ENCODE data around the gene AMN. TPM values are rescaled to one million over a fixed set of nuclear protein-coding genes. Genes with fewer than 3 reads are reported as not detected.

AMN gene
- polyA plus RNA-seq, 1 donor from 2014 or later, result 0.15 TPM

- Histone ChIP-seq H3K79me2 (replicated peaks; ENCODE audit: insufficient read depth, low read length) (no peaks in the 10 kb centered on the region), H3K27me3 (ENCODE audit: insufficient read depth, low read depth, low read length) (no peaks in the 10 kb centered on the region), H4K20me1 (ENCODE audit: insufficient read depth) (no peaks in the 10 kb centered on the region), H3K4me3 (ENCODE audit: low read length) (no peak overlapping the region), H3K9me3 (ENCODE audit: low read length) (no peaks in the 10 kb centered on the region), H3K4me2 (ENCODE audit: low read length) (no peak overlapping the region), H3K27ac (ENCODE audit: low read length) (no peak overlapping the region), H3K36me3 (ENCODE audit: insufficient read depth, low read length) (peaks cover 5% of the 10 kb centered on the region), H2AFZ (ENCODE audit: low read depth, low read length) (no peak overlapping the region), H3F3A (ENCODE audit: insufficient read depth, low read length, poor library complexity, severe bottlenecking) (no peaks in the 10 kb centered on the region), H3K9ac (ENCODE audit: low read length) (no peak overlapping the region), H3K9me2 (ENCODE audit: insufficient read depth, low read length) (no peaks in the 10 kb centered on the region)
- TF ChIP-seq SMC3 (conservative IDR thresholded peaks at IDR 0.05; ENCODE audit: poor library complexity), result no peak
- no peak for TF ChIP-seq EP300 (conservative IDR thresholded peaks at IDR 0.05; ENCODE audit: poor library complexity, severe bottlenecking)
- TF ChIP-seq CTCF (IDR thresholded peaks at IDR 0.05; ENCODE audit: poor library complexity, severe bottlenecking), result no peak
- no peak for TF ChIP-seq EZH2 (IDR thresholded peaks at IDR 0.05; ENCODE audit: borderline replicate concordance, insufficient read depth, low read length, poor library complexity, severe bottlenecking)
- no peak for TF ChIP-seq MXI1 (conservative IDR thresholded peaks at IDR 0.05; ENCODE audit: poor library complexity, severe bottlenecking)
- TF ChIP-seq POLR2AphosphoS5 (IDR thresholded peaks at IDR 0.05), result no peak
- TF ChIP-seq TAF1 (IDR thresholded peaks at IDR 0.05; ENCODE audit: low read depth), result no peak
- TF ChIP-seq REST (IDR thresholded peaks at IDR 0.05; ENCODE audit: borderline replicate concordance), result no peak
- TF ChIP-seq RAD21 (conservative IDR thresholded peaks at IDR 0.05), result no peak
Observed at GRCh38 chr14:102949801-102950451, 27.5 kb downstream of the AMN start.

GRCh38 chr14:102951034-102951433, 28.6 kb downstream of the AMN start:
- Histone ChIP-seq H4K20me1 (ENCODE audit: insufficient read depth) (no peaks in the 10 kb centered on the region), H3K36me3 (ENCODE audit: insufficient read depth, low read length) (peaks cover 5% of the 10 kb centered on the region), H2AFZ (ENCODE audit: low read depth, low read length) (no peak overlapping the region), H3K9me3 (ENCODE audit: low read length) (no peaks in the 10 kb centered on the region), H3K27ac (ENCODE audit: low read length) (no peak overlapping the region), H3K27me3 (ENCODE audit: insufficient read depth, low read depth, low read length) (no peaks in the 10 kb centered on the region), H3K4me3 (ENCODE audit: low read length) (no peak overlapping the region), H3K9ac (ENCODE audit: low read length) (no peak overlapping the region), H3K9me2 (ENCODE audit: insufficient read depth, low read length) (no peaks in the 10 kb centered on the region), H3F3A (ENCODE audit: insufficient read depth, low read length, poor library complexity, severe bottlenecking) (no peaks in the 10 kb centered on the region), H3K4me2 (ENCODE audit: low read length) (no peak overlapping the region), H3K79me2 (replicated peaks; ENCODE audit: insufficient read depth, low read length) (no peaks in the 10 kb centered on the region)
- TF ChIP-seq EZH2 (IDR thresholded peaks at IDR 0.05; ENCODE audit: borderline replicate concordance, insufficient read depth, low read length, poor library complexity, severe bottlenecking) (no peak), SMC3 (conservative IDR thresholded peaks at IDR 0.05; ENCODE audit: poor library complexity) (no peak), TAF1 (IDR thresholded peaks at IDR 0.05; ENCODE audit: low read depth) (no peak), REST (IDR thresholded peaks at IDR 0.05; ENCODE audit: borderline replicate concordance) (no peak), RAD21 (conservative IDR thresholded peaks at IDR 0.05) (no peak), POLR2AphosphoS5 (IDR thresholded peaks at IDR 0.05) (no peak), CTCF (IDR thresholded peaks at IDR 0.05; ENCODE audit: poor library complexity, severe bottlenecking) (no peak), MXI1 (conservative IDR thresholded peaks at IDR 0.05; ENCODE audit: poor library complexity, severe bottlenecking) (no peak), EP300 (conservative IDR thresholded peaks at IDR 0.05; ENCODE audit: poor library complexity, severe bottlenecking) (no peak)
